K562 (cell line): ENCODE data around the gene NOL4L. TPM values are rescaled to one million over a fixed set of nuclear protein-coding genes. Genes with fewer than 3 reads are reported as not detected.

Experiments used
- ARID2 ChIP-seq: fragments of 450-650 bp; IDR thresholded peaks from 2 replicates; pipeline ENCODE4 v1.6.1; 2017; ENCODE audit warnings: antibody characterized with exemption, mild to moderate bottlenecking
- BCLAF1 ChIP-seq, 2 experiments: fragments of 450-650 bp in 1 of 2; IDR thresholded peaks; 2 replicates each; pipeline ENCODE4 v1.6.1; 2011 to 2017; ENCODE audit warnings: low read depth in 2 of 2, antibody characterized with exemption in 1 of 2, borderline replicate concordance in 1 of 2, low read length in 1 of 2, mild to moderate bottlenecking in 1 of 2, mixed read lengths in 1 of 2; ENCODE audit not compliant: control insufficient read depth in 1 of 2
- BRF2 ChIP-seq: IDR thresholded peaks from 3 replicates; pipeline ENCODE4 v1.6.1; 2011; ENCODE audit warnings: borderline replicate concordance, mild to moderate bottlenecking; ENCODE audit not compliant: insufficient read length, insufficient read depth
- C11orf30 ChIP-seq: fragments of 450-650 bp; IDR thresholded peaks from 2 replicates; pipeline ENCODE4 v1.6.1; 2016; ENCODE audit warnings: low read depth, mild to moderate bottlenecking
- CREBBP ChIP-seq: IDR thresholded peaks from one replicate; pipeline ENCODE4 v1.6.1; 2012; ENCODE audit warnings: low read depth, mild to moderate bottlenecking, control low read depth, inconsistent platforms, low read length
- DACH1 ChIP-seq: fragments of 450-650 bp; IDR thresholded peaks from 2 replicates; pipeline ENCODE4 v1.6.1; 2018; ENCODE audit not compliant: partially characterized antibody
- HMGN3 ChIP-seq: IDR thresholded peaks from 2 replicates; pipeline ENCODE4 v1.6.1; 2011; ENCODE audit warnings: borderline replicate concordance, low read depth, mild to moderate bottlenecking, mixed read lengths, low read length; ENCODE audit not compliant: insufficient read length; ENCODE audit errors: extremely low read depth
- KDM1A ChIP-seq, 2 experiments: fragments of 450-650 bp; IDR thresholded peaks; 2 replicates each; pipeline ENCODE4 v1.6.1; 2016; ENCODE audit warnings: mild to moderate bottlenecking in 2 of 2
- MCM5 ChIP-seq: fragments of 450-650 bp; IDR thresholded peaks from 2 replicates; pipeline ENCODE4 v1.6.1; 2016; ENCODE audit warnings: low read depth
- MXI1 ChIP-seq: IDR thresholded peaks from 2 replicates; pipeline ENCODE4 v1.6.1; 2011; ENCODE audit warnings: low read depth, mild to moderate bottlenecking, improper control_type of control experiment, low read length
- NBN ChIP-seq: fragments of 450-650 bp; IDR thresholded peaks from 2 replicates; pipeline ENCODE4 v1.6.1; 2016; ENCODE audit warnings: low read depth, mild to moderate bottlenecking
- NCOA6 ChIP-seq: fragments of 450-650 bp; IDR thresholded peaks from 2 replicates; pipeline ENCODE4 v1.6.1; 2017; ENCODE audit warnings: mild to moderate bottlenecking
- RAD21 ChIP-seq, 2 experiments: fragments of 250-450 bp in 1 of 2; fragments of 450-650 bp in 1 of 2; sonication (Bioruptor Pico) in 1 of 2; formaldehyde crosslinking in 1 of 2; IDR thresholded peaks in 1 of 2; conservative IDR thresholded peaks in 1 of 2; 2 replicates each; pipeline versions ENCODE4 v1.4.0 to v1.8.0; 2020 to 2022; ENCODE audit warnings: mild to moderate bottlenecking in 2 of 2, moderate library complexity in 1 of 2
- RCOR1 ChIP-seq, 2 experiments: IDR thresholded peaks; 2 replicates each; pipeline ENCODE4 v1.6.1; 2012; ENCODE audit warnings: low read depth in 2 of 2, low read length in 2 of 2, borderline replicate concordance in 1 of 2, improper control_type of control experiment in 1 of 2
- ZBTB12 ChIP-seq: fragments of 250-450 bp; sonication (Bioruptor Pico); IDR thresholded peaks from 2 replicates; pipeline ENCODE4 v1.4.0; 2020
- ZBTB43 ChIP-seq: sonication (generic); formaldehyde crosslinking; IDR thresholded peaks from 2 replicates; pipeline ENCODE4 v1.8.0; 2023; ENCODE audit warnings: mild to moderate bottlenecking, missing genetic modification reagents
- ZNF121 ChIP-seq: sonication (generic); formaldehyde crosslinking; conservative IDR thresholded peaks from 2 replicates; pipeline ENCODE4 v1.8.0; 2022; ENCODE audit warnings: missing genetic modification reagents
- ZNF561 ChIP-seq: fragments of 450-650 bp; formaldehyde crosslinking; conservative IDR thresholded peaks from 2 replicates; pipeline ENCODE4 v1.4.0; 2020; ENCODE audit warnings: mild to moderate bottlenecking, moderate library complexity
- polyA plus RNA-seq, 8 experiments: library from polyadenylated mRNA; depleted of rRNA in 4 of 8; stranded (reverse) in 5 of 8; unstranded in 3 of 8; fragments of >200 nt; fragmentation: Nextera tagmentation in 2 of 8; fragmentation: Illumina TruSeq in 1 of 8; extraction: Ambion mirVana in 2 of 8; extraction: Trizol in 1 of 8; gene quantifications; 2 replicates each; pipeline versions ENCODE4 v1.2.1 to v1.2.3, GENCODE V29; 2011 to 2014; ENCODE audit warnings: inconsistent platforms in 1 of 8, missing spikeins in 1 of 8
- total RNA-seq, 7 experiments: library from RNA; depleted of rRNA in 6 of 7; stranded (reverse); fragments of >200 nt in 6 of 7; fragmentation: Illumina TruSeq in 2 of 7; extraction: Trizol in 2 of 7; gene quantifications; 2 replicates each; pipeline versions ENCODE4 v1.2.1 to v1.2.3, GENCODE V29; 2011 to 2021; ENCODE audit warnings: low replicate concordance in 1 of 7
- TF ChIP-seq, protein P1 (sequence below): fragments of 250-450 bp; sonication (Bioruptor Pico); IDR thresholded peaks from 2 replicates; pipeline ENCODE4 v1.9.0; 2021; ENCODE audit warnings: mild to moderate bottlenecking, inconsistent platforms

NOL4L gene
- total and polyA plus RNA-seq, 9 of the 15 experiments (the other 6 are each of a cell fraction or from before 2014, with no cell fraction given), result 5.1 to 36.2 (median 13.6) TPM

GRCh38 chr20:32397567-32398084 is 187.5 kb downstream of the NOL4L start (continued):
- TF ChIP-seq C11orf30, result no peak
- no peak for TF ChIP-seq KDM1A (IDR thresholded peaks at IDR 0.05)
- TF ChIP-seq HMGN3, result no peak
- TF ChIP-seq ZNF561 (CRISPR knock-in tag), result 0 out of 2 replicates have a peak, but pooled peaks have one; percentile 27
- TF ChIP-seq MCM5, result no peak
- no peak for TF ChIP-seq ZBTB12 (CRISPR knock-in tag)
- peak in 1 of 2 experiments; percentile 25; a peak in 1 of 4 replicates for TF ChIP-seq RAD21 (CRISPR knock-in tag; conservative IDR thresholded peaks at IDR 0.05 in 1 of 2, IDR thresholded peaks at IDR 0.05 in 1 of 2)
- TF ChIP-seq, protein P1, sequence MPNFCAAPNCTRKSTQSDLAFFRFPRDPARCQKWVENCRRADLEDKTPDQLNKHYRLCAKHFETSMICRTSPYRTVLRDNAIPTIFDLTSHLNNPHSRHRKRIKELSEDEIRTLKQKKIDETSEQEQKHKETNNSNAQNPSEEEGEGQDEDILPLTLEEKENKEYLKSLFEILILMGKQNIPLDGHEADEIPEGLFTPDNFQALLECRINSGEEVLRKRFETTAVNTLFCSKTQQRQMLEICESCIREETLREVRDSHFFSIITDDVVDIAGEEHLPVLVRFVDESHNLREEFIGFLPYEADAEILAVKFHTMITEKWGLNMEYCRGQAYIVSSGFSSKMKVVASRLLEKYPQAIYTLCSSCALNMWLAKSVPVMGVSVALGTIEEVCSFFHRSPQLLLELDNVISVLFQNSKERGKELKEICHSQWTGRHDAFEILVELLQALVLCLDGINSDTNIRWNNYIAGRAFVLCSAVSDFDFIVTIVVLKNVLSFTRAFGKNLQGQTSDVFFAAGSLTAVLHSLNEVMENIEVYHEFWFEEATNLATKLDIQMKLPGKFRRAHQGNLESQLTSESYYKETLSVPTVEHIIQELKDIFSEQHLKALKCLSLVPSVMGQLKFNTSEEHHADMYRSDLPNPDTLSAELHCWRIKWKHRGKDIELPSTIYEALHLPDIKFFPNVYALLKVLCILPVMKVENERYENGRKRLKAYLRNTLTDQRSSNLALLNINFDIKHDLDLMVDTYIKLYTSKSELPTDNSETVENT, result no peak
- no peak for TF ChIP-seq RCOR1 (IDR thresholded peaks at IDR 0.05; ENCODE audit: borderline replicate concordance in 1 of 2, low read depth in 2 of 2, low read length in 2 of 2)
- no peak for TF ChIP-seq BCLAF1 (IDR thresholded peaks at IDR 0.05; ENCODE audit: borderline replicate concordance in 1 of 2, control insufficient read depth in 1 of 2, low read depth in 2 of 2, low read length in 1 of 2)
- TF ChIP-seq ZNF121 (CRISPR knock-in tag), result no peak
- no peak for TF ChIP-seq CREBBP
- no peak for TF ChIP-seq ZBTB43 (CRISPR knock-in tag)
- no peak for TF ChIP-seq DACH1
- TF ChIP-seq ARID2, result no peak
- TF ChIP-seq MXI1, result no peak
- TF ChIP-seq BRF2, result no peak
- TF ChIP-seq NCOA6, result no peak
- TF ChIP-seq NBN, result peak; percentile 43; the same call in 1 of the 2 replicates
